Ovary (tissue), 3 donors: Measurements from ENCODE around the gene PPP6R2.

Experiments used
- CTCF ChIP-seq, 3 donors: fragments of 450-650 bp in 2 of 3; fragments of 200-600 bp in 1 of 3; IDR thresholded peaks; one replicate each; pipeline versions ENCODE4 v1.5.1 to v1.8.0; 2016 to 2022; ENCODE audit warnings: antibody characterized with exemption in 3 of 3, mild to moderate bottlenecking in 1 of 3
- EP300 ChIP-seq: sonication (generic); formaldehyde crosslinking; IDR thresholded peaks from one replicate; pipeline ENCODE4 v1.6.1; 2017; ENCODE audit warnings: antibody characterized with exemption
- POLR2A ChIP-seq: fragments of 450-650 bp; IDR thresholded peaks from one replicate; pipeline ENCODE4 v1.6.1; 2017; ENCODE audit warnings: antibody characterized with exemption, mild to moderate bottlenecking, moderate library complexity
- donor health status: DM: no; HTN: no; CAD: no.

GRCh38 chr22:50312371-50312770 is 30.8 kb upstream of the PPP6R2 start:
- TF ChIP-seq CTCF (IDR thresholded peaks at IDR 0.05): no peak
- no peak for TF ChIP-seq POLR2A
- no peak for TF ChIP-seq EP300
